Vagina (tissue), 2 donors: ENCODE results near the gene CHRM2.

Experiments
- CTCF ChIP-seq, 3 experiments: fragments of 450-650 bp in 2 of 3; fragments of 200-600 bp in 1 of 3; sonication (generic) in 1 of 3; IDR thresholded peaks; one replicate each; pipeline ENCODE4 v1.5.1; 2017 to 2019; ENCODE audit warnings: antibody characterized with exemption in 3 of 3, mild to moderate bottlenecking in 2 of 3, moderate library complexity in 2 of 3
- POLR2A ChIP-seq, 2 donors: fragments of 450-650 bp; IDR thresholded peaks; one replicate each; pipeline ENCODE4 v1.6.1; 2017; ENCODE audit warnings: antibody characterized with exemption in 2 of 2, mild to moderate bottlenecking in 2 of 2, moderate library complexity in 2 of 2
- POLR2AphosphoS5 ChIP-seq, 2 donors: sonication (generic); formaldehyde crosslinking; IDR thresholded peaks; one replicate each; pipeline ENCODE4 v1.9.0; 2017; ENCODE audit warnings: antibody characterized with exemption in 2 of 2, mild to moderate bottlenecking in 2 of 2, low read depth in 1 of 2; ENCODE audit not compliant: insufficient read depth in 1 of 2

- TF ChIP-seq CTCF (IDR thresholded peaks at IDR 0.05) = no peak
- no peak for TF ChIP-seq POLR2A (IDR thresholded peaks at IDR 0.05)
- no peak for TF ChIP-seq POLR2AphosphoS5 (IDR thresholded peaks at IDR 0.05; ENCODE audit: insufficient read depth in 1 of 2, low read depth in 1 of 2)
These were observed 74.5 kb downstream of the CHRM2 start for GRCh38 chr7:136942994-136943393.
